GM12878 (cell line): Measurements from ENCODE around the gene DMAP1. TPM values are rescaled to one million over a fixed set of nuclear protein-coding genes. Genes with fewer than 3 reads are reported as not detected.

ENCODE experiments used
- ATAC-seq: fragments of 200-7000 bp; cut with Tn5 transposase; 3 replicates; pipeline ENCODE4 v1.9.1; 2020; ENCODE audit warnings: mild to moderate bottlenecking, moderate library complexity
- BruUV-seq: library from RNA; stranded (reverse); fragments of 400-500 nt; replicated peaks from 2 replicates; lab custom pipeline; 2021; lab: Mats Ljungman, UMichigan
- CTCF ChIA-PET: fragments of 300-600 bp; sonication (Branson Sonifier 250); formaldehyde crosslinking; extraction: SDS; loops from one replicate; lab custom pipeline; 2021; ENCODE audit warnings: inconsistent platforms; lab: Yijun Ruan, JAX
- POLR2A ChIA-PET: fragments of 350-600 bp; formaldehyde crosslinking; extraction: SDS; loops from one replicate; lab custom pipeline; 2021; ENCODE audit warnings: inconsistent platforms; lab: Charles Lee
- RAD21 ChIA-PET: fragments of 300-600 bp; sonication (Branson Sonifier 250); formaldehyde crosslinking; loops from one replicate; lab custom pipeline; 2023; ENCODE audit warnings: antibody characterized with exemption; ENCODE audit not compliant: unreplicated experiment; lab: Charles Lee
- SMC1A ChIA-PET: fragments of 300-600 bp; sonication (Branson Sonifier 250); formaldehyde crosslinking; loops from one replicate; lab custom pipeline; 2023; ENCODE audit not compliant: unreplicated experiment, uncharacterized antibody; lab: Charles Lee
- DNase-seq: peaks from one replicate; pipeline ENCODE4 v3.0.0-alpha.2; 2011; ENCODE audit warnings: low read depth, low spot score
- FAIRE-seq: peaks from 3 replicates; lab custom pipeline; 2011; peaks lifted over from hg19 to GRCh38; lab: Jason Lieb, UNC
- H2AFZ ChIP-seq: 2 replicates; pipeline ENCODE4 v1.6.0; 2011; ENCODE audit warnings: low read depth, low read length, control low read depth; ENCODE audit not compliant: control insufficient read depth
- H3K27ac ChIP-seq: 2 replicates; pipeline ENCODE4 v1.5.1; 2011; ENCODE audit warnings: control low read depth; ENCODE audit not compliant: control insufficient read depth, insufficient read depth
- H3K27me3 ChIP-seq, 2 experiments: replicated peaks in 1 of 2; 2 replicates each; pipeline versions ENCODE4 v1.6.0 to v1.6.1; 2011; ENCODE audit warnings: low read length in 1 of 2; ENCODE audit not compliant: control insufficient read depth in 2 of 2, insufficient read depth in 2 of 2
- H3K36me3 ChIP-seq, 2 experiments: 2 replicates each; pipeline ENCODE4 v1.5.1; 2011; ENCODE audit warnings: low read length in 1 of 2; ENCODE audit not compliant: control insufficient read depth in 2 of 2, insufficient read depth in 2 of 2
- H3K4me1 ChIP-seq: 2 replicates; pipeline ENCODE4 v1.6.1; 2011; ENCODE audit warnings: mild to moderate bottlenecking, low read length, moderate library complexity, mixed read lengths; ENCODE audit not compliant: control insufficient read depth, insufficient read depth
- H3K4me2 ChIP-seq: 2 replicates; pipeline ENCODE4 v1.6.0; 2011; ENCODE audit warnings: control low read depth; ENCODE audit not compliant: control insufficient read depth, insufficient read depth
- H3K4me3 ChIP-seq: fragments of 200-600 bp; sonication (generic); 2 replicates; pipeline ENCODE4 v1.5.1; 2016
- H3K79me2 ChIP-seq: 2 replicates; pipeline ENCODE4 v1.6.0; 2011; ENCODE audit warnings: low read length; ENCODE audit not compliant: control insufficient read depth, insufficient read depth
- H3K9ac ChIP-seq: 2 replicates; pipeline ENCODE4 v1.8.0; 2011; ENCODE audit warnings: low read length, control low read depth, mixed read lengths; ENCODE audit not compliant: control insufficient read depth, insufficient read depth
- H3K9me3 ChIP-seq: replicated peaks from 3 replicates; pipeline ENCODE4 v1.5.1; 2011; ENCODE audit warnings: mild to moderate bottlenecking, low read length; ENCODE audit not compliant: control insufficient read depth, insufficient read depth
- H4K20me1 ChIP-seq: 2 replicates; pipeline ENCODE4 v1.6.0; 2011; ENCODE audit not compliant: control insufficient read depth, insufficient read depth
- IRF3 ChIP-seq: fragments of 450-650 bp; IDR thresholded peaks from 2 replicates; pipeline ENCODE4 v1.6.1; 2014; ENCODE audit warnings: mild to moderate bottlenecking
- MEF2A ChIP-seq: IDR thresholded peaks from 2 replicates; pipeline ENCODE4 v1.6.1; 2011; ENCODE audit warnings: low read depth, mild to moderate bottlenecking, low read length, moderate library complexity; ENCODE audit not compliant: insufficient read depth
- SREBF2 ChIP-seq: IDR thresholded peaks from 2 replicates; pipeline ENCODE4 v1.6.1; 2012; ENCODE audit warnings: mild to moderate bottlenecking, low read length
- ZNF384 ChIP-seq: IDR thresholded peaks from 2 replicates; pipeline ENCODE4 v1.6.1; 2012; ENCODE audit warnings: low read depth, mild to moderate bottlenecking, low read length, improper control_type of control experiment, borderline replicate concordance
- WGBS: methylation state at CpG from one replicate; pipeline ENCODE4 v1.1.6; 2016; ENCODE audit warnings: low lambda C conversion rate; ENCODE audit not compliant: insufficient replicate concordance, insufficient coverage; ENCODE audit errors: missing lambda C conversion rate; 5-methylcytosine and 5-hydroxymethylcytosine counted together
- in situ Hi-C: fragments of 300-500 bp; cut with MboI; formaldehyde crosslinking; loops from 9 replicates; pipeline ENCODE4 v1.14.3; 2018; ENCODE audit warnings: mixed read lengths
- intact Hi-C: fragments of 100-400 bp; cut with micrococcal nuclease; formaldehyde crosslinking; loops from one replicate; pipeline ENCODE4 v1.14.2; 2022; ENCODE audit not compliant: unreplicated experiment
- polyA plus RNA-seq, 11 experiments: library from polyadenylated mRNA; depleted of rRNA in 4 of 11; unstranded in 6 of 11; stranded (reverse) in 5 of 11; fragments of >200 nt; fragmentation: Nextera tagmentation in 4 of 11; fragmentation: Illumina TruSeq in 1 of 11; extraction: Ambion mirVana in 4 of 11; extraction: Trizol in 1 of 11; gene quantifications; 1 replicate in 1 of 11; 2 replicates in 10 of 11; pipeline versions ENCODE4 v1.2.1 to v1.2.3, GENCODE V29; 2011 to 2016; ENCODE audit warnings: inconsistent platforms in 2 of 11, missing spikeins in 2 of 11, low read depth in 1 of 11
- small RNA-seq: library from RNA; depleted of rRNA; stranded (forward); fragments of <200 nt; gene quantifications from one replicate; pipeline ENCODE3, GENCODE V24; 2014
- total RNA-seq, 4 experiments: library from RNA; depleted of rRNA in 3 of 4; stranded (reverse); fragments of >200 nt in 3 of 4; fragmentation: Illumina TruSeq in 1 of 4; extraction: Trizol in 1 of 4; gene quantifications; 2 replicates each; pipeline versions ENCODE4 v1.2.1 to v1.2.3, GENCODE V29; 2013 to 2021

The DMAP1 gene
- total and polyA plus RNA-seq, 10 of the 15 experiments (the other 5 are each of a cell fraction or from before 2014, with no cell fraction given): 1.9 to 59.1 (median 37.7) TPM

GRCh38 chr1:44268054-44268453 lies 54.8 kb downstream of the DMAP1 start:
- WGBS: 95% methylated on average over 1 of the region's 1 CpG
- Histone ChIP-seq H3K4me2 (no peak overlapping the region), H3K27ac (no peak overlapping the region), H3K9me3 (no peaks in the 10 kb centered on the region), H3K4me3 (no peak overlapping the region), H3K27me3 (no peaks in the 10 kb centered on the region), H4K20me1 (no peaks in the 10 kb centered on the region; the same call in 1 of the 2 replicates), H3K79me2 (no peaks in the 10 kb centered on the region), H3K9ac (no peak overlapping the region), H3K36me3 (no peaks in the 10 kb centered on the region; a peak in 1 of 4 replicates), H2AFZ (no peak overlapping the region), H3K4me1 (no peaks in the 10 kb centered on the region)
- DNase-seq (no peak), FAIRE-seq (no peak), ATAC-seq (no peak)
- ChIA-PET RAD21 (interaction anchor here (1.2 kb wide), 1 partner anchor 14 kb away, joined by 3 read pairs; no protein-coding TSS in a partner anchor), SMC1A (interaction anchor here (0.6 to 0.8 kb wide), 2 partner anchors 21 to 79 kb away, joined by 3 read pairs; no protein-coding TSS in a partner anchor), POLR2A (no interaction called here), CTCF (no interaction called here)
- in situ Hi-C loops (no loop called here), intact Hi-C loops (no loop called here)
- TF ChIP-seq ZNF384: no peak
- TF ChIP-seq IRF3: no peak
- no peak for TF ChIP-seq MEF2A
- TF ChIP-seq SREBF2: no peak
- no TSS peak for BruUV-seq

Small RNA genes lying within 50 kb of the gene (small RNA-seq; reads per million reads assigned to genes)
- not detected for gene AL035417.1

Other genes starting within 250 kb of the DMAP1 start
Only the 7 nearest of the 9 such genes appear.
- 61.0 and 63.8 TPM in 2 replicates for gene B4GALT2, start 234.3 kb upstream of the DMAP1 start, total RNA-seq (2014; rRNA removed)
- 27.2 and 28.7 TPM in 2 replicates for gene B4GALT2, start 234.3 kb upstream of the DMAP1 start, total RNA-seq (2014; rRNA removed; fragmentation: Illumina TruSeq; extraction: Trizol)
- gene B4GALT2, start 234.3 kb upstream of the DMAP1 start, total RNA-seq (2021): 45.4 and 47.3 TPM in 2 replicates
- 9.8 and 18.0 TPM in 2 replicates for gene B4GALT2, start 234.3 kb upstream of the DMAP1 start, polyA plus RNA-seq (2011; rRNA removed)
- gene B4GALT2, start 234.3 kb upstream of the DMAP1 start, polyA plus RNA-seq (2014; fragmentation: Illumina TruSeq; extraction: Trizol): 18.6 and 30.0 TPM in 2 replicates
- 1 to 10 TPM in 1 of 2 experiments, under 1 TPM in 1; 0.98 to 2.8 TPM for gene B4GALT2, start 234.3 kb upstream of the DMAP1 start, polyA plus RNA-seq (2014; fragmentation: Nextera tagmentation; extraction: Ambion mirVana)
- 53.5 and 67.0 TPM in 2 replicates for gene B4GALT2, start 234.3 kb upstream of the DMAP1 start, polyA plus RNA-seq (2014; rRNA removed)
- gene B4GALT2, start 234.3 kb upstream of the DMAP1 start, polyA plus RNA-seq (2016; fragmentation: Nextera tagmentation; extraction: Ambion mirVana): 1 to 10 TPM; 7.2 to 9.6 TPM
- 1.6 and 2.2 TPM in 2 replicates for gene CCDC24, start 221.9 kb upstream of the DMAP1 start, total RNA-seq (2014; rRNA removed)
- gene CCDC24, start 221.9 kb upstream of the DMAP1 start, total RNA-seq (2014; rRNA removed; fragmentation: Illumina TruSeq; extraction: Trizol): 0.67 and 0.78 TPM in 2 replicates
- gene CCDC24, start 221.9 kb upstream of the DMAP1 start, total RNA-seq (2021): 2.2 and 3.1 TPM in 2 replicates
- 0.49 and 1.0 TPM in 2 replicates for gene CCDC24, start 221.9 kb upstream of the DMAP1 start, polyA plus RNA-seq (2011; rRNA removed)
- gene CCDC24, start 221.9 kb upstream of the DMAP1 start, polyA plus RNA-seq (2014; fragmentation: Illumina TruSeq; extraction: Trizol): 0.59 and 1.0 TPM in 2 replicates
- under 1 TPM in 1 of 2 experiments, not detected in 1; 0.18 TPM for gene CCDC24, start 221.9 kb upstream of the DMAP1 start, polyA plus RNA-seq (2014; fragmentation: Nextera tagmentation; extraction: Ambion mirVana)
- gene CCDC24, start 221.9 kb upstream of the DMAP1 start, polyA plus RNA-seq (2014; rRNA removed): 2.1 and 4.2 TPM in 2 replicates
- 1 to 10 TPM; 1.6 to 1.7 TPM for gene CCDC24, start 221.9 kb upstream of the DMAP1 start, polyA plus RNA-seq (2016; fragmentation: Nextera tagmentation; extraction: Ambion mirVana)
- gene SLC6A9, start 182.0 kb upstream of the DMAP1 start, total RNA-seq (2014; rRNA removed): 0.38 and 0.40 TPM in 2 replicates
- gene SLC6A9, start 182.0 kb upstream of the DMAP1 start, total RNA-seq (2014; rRNA removed; fragmentation: Illumina TruSeq; extraction: Trizol): 0.36 and 0.88 TPM in 2 replicates
- 1.4 and 2.0 TPM in 2 replicates for gene SLC6A9, start 182.0 kb upstream of the DMAP1 start, total RNA-seq (2021)
- 0.10 and 0.58 TPM in 2 replicates for gene SLC6A9, start 182.0 kb upstream of the DMAP1 start, polyA plus RNA-seq (2011; rRNA removed)
- 0.46 and 0.68 TPM in 2 replicates for gene SLC6A9, start 182.0 kb upstream of the DMAP1 start, polyA plus RNA-seq (2014; fragmentation: Illumina TruSeq; extraction: Trizol)
- under 1 TPM; 0.02 to 0.03 TPM for gene SLC6A9, start 182.0 kb upstream of the DMAP1 start, polyA plus RNA-seq (2014; fragmentation: Nextera tagmentation; extraction: Ambion mirVana)
- 1.6 TPM in 2 replicates for gene SLC6A9, start 182.0 kb upstream of the DMAP1 start, polyA plus RNA-seq (2014; rRNA removed)
- gene SLC6A9, start 182.0 kb upstream of the DMAP1 start, polyA plus RNA-seq (2016; fragmentation: Nextera tagmentation; extraction: Ambion mirVana): 1 to 10 TPM in 1 of 2 experiments, under 1 TPM in 1; 0.74 to 1.3 TPM
- gene KLF17, start 94.7 kb upstream of the DMAP1 start, total RNA-seq (2014; rRNA removed): not detected in 2 replicates
- gene KLF17, start 94.7 kb upstream of the DMAP1 start, total RNA-seq (2014; rRNA removed; fragmentation: Illumina TruSeq; extraction: Trizol): not detected in 2 replicates
- gene KLF17, start 94.7 kb upstream of the DMAP1 start, total RNA-seq (2021): not detected in 2 replicates
- not detected in 2 replicates for gene KLF17, start 94.7 kb upstream of the DMAP1 start, polyA plus RNA-seq (2011; rRNA removed)
- gene KLF17, start 94.7 kb upstream of the DMAP1 start, polyA plus RNA-seq (2014; fragmentation: Illumina TruSeq; extraction: Trizol): not detected in 2 replicates
- gene KLF17, start 94.7 kb upstream of the DMAP1 start, polyA plus RNA-seq (2014; fragmentation: Nextera tagmentation; extraction: Ambion mirVana): not detected
- gene KLF17, start 94.7 kb upstream of the DMAP1 start, polyA plus RNA-seq (2014; rRNA removed): not detected in 2 replicates
- not detected for gene KLF17, start 94.7 kb upstream of the DMAP1 start, polyA plus RNA-seq (2016; fragmentation: Nextera tagmentation; extraction: Ambion mirVana)
- not detected in 2 replicates for gene KLF18, start 71.8 kb upstream of the DMAP1 start, total RNA-seq (2014; rRNA removed)
- not detected in 2 replicates for gene KLF18, start 71.8 kb upstream of the DMAP1 start, total RNA-seq (2014; rRNA removed; fragmentation: Illumina TruSeq; extraction: Trizol)
- not detected in 2 replicates for gene KLF18, start 71.8 kb upstream of the DMAP1 start, total RNA-seq (2021)
- not detected in 2 replicates for gene KLF18, start 71.8 kb upstream of the DMAP1 start, polyA plus RNA-seq (2011; rRNA removed)
- gene KLF18, start 71.8 kb upstream of the DMAP1 start, polyA plus RNA-seq (2014; fragmentation: Illumina TruSeq; extraction: Trizol): not detected in 2 replicates
- not detected for gene KLF18, start 71.8 kb upstream of the DMAP1 start, polyA plus RNA-seq (2014; fragmentation: Nextera tagmentation; extraction: Ambion mirVana)
- gene KLF18, start 71.8 kb upstream of the DMAP1 start, polyA plus RNA-seq (2014; rRNA removed): not detected in 2 replicates
- not detected for gene KLF18, start 71.8 kb upstream of the DMAP1 start, polyA plus RNA-seq (2016; fragmentation: Nextera tagmentation; extraction: Ambion mirVana)
- gene ERI3, start 141.8 kb downstream of the DMAP1 start, total RNA-seq (2014; rRNA removed): 45.4 and 53.0 TPM in 2 replicates
- gene ERI3, start 141.8 kb downstream of the DMAP1 start, total RNA-seq (2014; rRNA removed; fragmentation: Illumina TruSeq; extraction: Trizol): 32.2 and 33.4 TPM in 2 replicates
- gene ERI3, start 141.8 kb downstream of the DMAP1 start, total RNA-seq (2021): 46.9 and 49.4 TPM in 2 replicates
- gene ERI3, start 141.8 kb downstream of the DMAP1 start, polyA plus RNA-seq (2011; rRNA removed): 26.3 and 39.0 TPM in 2 replicates
- 21.7 and 31.5 TPM in 2 replicates for gene ERI3, start 141.8 kb downstream of the DMAP1 start, polyA plus RNA-seq (2014; fragmentation: Illumina TruSeq; extraction: Trizol)
- gene ERI3, start 141.8 kb downstream of the DMAP1 start, polyA plus RNA-seq (2014; fragmentation: Nextera tagmentation; extraction: Ambion mirVana): 10 to 100 TPM; 20.6 to 29.0 TPM
- gene ERI3, start 141.8 kb downstream of the DMAP1 start, polyA plus RNA-seq (2014; rRNA removed): 43.5 and 43.6 TPM in 2 replicates
- 10 to 100 TPM; 73.1 to 90.4 TPM for gene ERI3, start 141.8 kb downstream of the DMAP1 start, polyA plus RNA-seq (2016; fragmentation: Nextera tagmentation; extraction: Ambion mirVana)
- gene RNF220, start 191.8 kb downstream of the DMAP1 start, total RNA-seq (2014; rRNA removed): 70.0 TPM in 2 replicates
- gene RNF220, start 191.8 kb downstream of the DMAP1 start, total RNA-seq (2014; rRNA removed; fragmentation: Illumina TruSeq; extraction: Trizol): 46.7 and 51.3 TPM in 2 replicates
- gene RNF220, start 191.8 kb downstream of the DMAP1 start, total RNA-seq (2021): 72.2 and 76.1 TPM in 2 replicates
- gene RNF220, start 191.8 kb downstream of the DMAP1 start, polyA plus RNA-seq (2011; rRNA removed): 35.3 and 49.4 TPM in 2 replicates
- 50.0 and 75.3 TPM in 2 replicates for gene RNF220, start 191.8 kb downstream of the DMAP1 start, polyA plus RNA-seq (2014; fragmentation: Illumina TruSeq; extraction: Trizol)
- gene RNF220, start 191.8 kb downstream of the DMAP1 start, polyA plus RNA-seq (2014; fragmentation: Nextera tagmentation; extraction: Ambion mirVana): 10 to 100 TPM in 1 of 2 experiments, 1 to 10 TPM in 1; 4.6 to 13.6 TPM
- 84.1 and 84.7 TPM in 2 replicates for gene RNF220, start 191.8 kb downstream of the DMAP1 start, polyA plus RNA-seq (2014; rRNA removed)
- 10 to 100 TPM; 51.2 to 56.1 TPM for gene RNF220, start 191.8 kb downstream of the DMAP1 start, polyA plus RNA-seq (2016; fragmentation: Nextera tagmentation; extraction: Ambion mirVana)